Ectodermal cell (in vitro differentiated cells): ENCODE measurements around the gene GRB10.
"Not testable (repeated sequence)": the region's sequence is repeated elsewhere in the genome, so short reads cannot be mapped to it uniquely, and the experiment has no call there.

Source experiments
- H3K27ac ChIP-seq: 2 replicates; pipeline ENCODE4 v1.7.0; 2013; ENCODE audit warnings: mild to moderate bottlenecking, low read depth, low read length; ENCODE audit not compliant: insufficient read depth, poor library complexity, severe bottlenecking
- H3K27me3 ChIP-seq: 2 replicates; pipeline ENCODE4 v1.7.0; 2013; ENCODE audit warnings: mild to moderate bottlenecking, low read length; ENCODE audit not compliant: insufficient read depth, control insufficient read depth, poor library complexity, severe bottlenecking
- H3K36me3 ChIP-seq: one replicate; pipeline ENCODE4 v1.7.0; 2013; ENCODE audit warnings: low read length; ENCODE audit not compliant: control insufficient read depth, insufficient read depth
- H3K4me1 ChIP-seq: one replicate; pipeline ENCODE4 v1.7.0; 2013; ENCODE audit warnings: low read length; ENCODE audit not compliant: control insufficient read depth, insufficient read depth
- H3K4me3 ChIP-seq: 2 replicates; pipeline ENCODE4 v1.7.0; 2013; ENCODE audit warnings: low read depth, low read length, control low read depth; ENCODE audit not compliant: insufficient read depth
- H3K9me3 ChIP-seq: 2 replicates; pipeline ENCODE4 v1.7.0; 2013; ENCODE audit warnings: mild to moderate bottlenecking, low read length, moderate library complexity; ENCODE audit not compliant: control insufficient read depth
- WGBS, 2 experiments: methylation state at CpG; one replicate each; pipeline ENCODE4 v1.1.7; 2013; ENCODE audit warnings: missing lambda C conversion rate in 2 of 2; 5-methylcytosine and 5-hydroxymethylcytosine counted together

The GRB10 gene

DNA sequence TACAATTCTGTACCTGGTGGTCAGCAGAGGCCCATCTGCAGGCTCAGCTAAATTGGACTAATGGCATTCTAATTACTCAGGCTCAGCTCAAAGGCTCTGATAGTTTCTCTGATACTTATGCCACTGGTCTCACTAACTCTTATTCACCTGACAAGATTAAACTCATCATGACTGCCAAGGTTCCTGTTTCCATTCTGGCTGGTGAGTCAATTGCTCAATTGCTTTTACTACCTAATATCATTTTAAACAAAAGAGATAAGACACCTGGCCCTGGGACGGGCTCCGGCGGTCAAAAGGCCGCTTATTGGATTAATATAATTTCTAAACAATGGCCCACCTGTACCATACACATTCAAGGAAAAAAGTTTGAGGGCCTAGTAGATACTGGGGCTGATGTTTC, 204.6 kb downstream of the GRB10 start:
- H3K4me3 ChIP-seq, H3K27me3 ChIP-seq, H3K27ac ChIP-seq, H3K36me3 ChIP-seq, H3K4me1 ChIP-seq, H3K9me3 ChIP-seq: not testable (repeated sequence)
- 73 to 86% methylated on average over 4 of the region's 4 CpGs for WGBS, 2 experiments

- Histone ChIP-seq H3K9me3 (no peaks in the 10 kb centered on the region), H3K36me3 (no peaks in the 10 kb centered on the region), H3K27ac (no peak overlapping the region), H3K27me3 (no peaks in the 10 kb centered on the region), H3K4me3 (no peak overlapping the region), H3K4me1 (no peaks in the 10 kb centered on the region)
- 86 to 88% methylated on average over 10 of the region's 10 CpGs for WGBS, 2 experiments
Observed at GRCh38 chr7:50577569-50577968, 205.1 kb downstream of the GRB10 start.

- H3K27me3 ChIP-seq, H3K36me3 ChIP-seq, H3K27ac ChIP-seq, H3K4me3 ChIP-seq, H3K9me3 ChIP-seq, H3K4me1 ChIP-seq: not testable (repeated sequence)
- 77 to 81% methylated on average over 6 of the region's 6 CpGs for WGBS, 2 experiments
Observed at GRCh38 chr7:50576388-50576787, 206.3 kb downstream of the GRB10 start.

GRCh38 chr7:50567715-50568261, 214.9 kb downstream of the GRB10 start:
- Histone ChIP-seq H3K4me3 (no peak overlapping the region), H3K27me3 (no peaks in the 10 kb centered on the region), H3K9me3 (no peaks in the 10 kb centered on the region), H3K4me1 (no peaks in the 10 kb centered on the region), H3K36me3 (no peaks in the 10 kb centered on the region), H3K27ac (no peak overlapping the region)
- WGBS, 2 experiments = 90 to 92% methylated on average over 5 to 6 of the region's 6 CpGs

DNA sequence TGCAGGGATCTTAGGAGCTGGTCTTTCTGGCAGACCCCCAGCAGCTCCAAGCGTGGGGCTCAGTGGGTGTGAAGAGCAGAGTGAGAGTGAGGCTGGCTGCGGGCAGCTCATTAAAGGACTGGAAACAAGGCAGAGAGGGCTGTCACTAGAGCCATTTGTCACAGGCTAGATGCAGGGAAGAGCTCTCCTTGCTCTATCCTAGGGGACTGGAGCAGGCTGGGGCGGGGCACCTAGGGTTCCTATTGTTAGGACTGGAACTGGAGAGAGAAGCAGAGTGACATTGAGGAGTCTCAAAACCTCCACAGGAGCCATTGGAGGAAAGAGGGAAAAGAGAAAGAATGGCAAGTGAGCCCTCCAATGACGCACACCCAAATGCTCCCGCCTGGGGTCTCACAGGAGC, 216.7 kb downstream of the GRB10 start:
- 82 to 87% methylated on average over 5 of the region's 5 CpGs for WGBS, 2 experiments
- Histone ChIP-seq H3K9me3 (no peaks in the 10 kb centered on the region), H3K36me3 (no peaks in the 10 kb centered on the region), H3K27me3 (no peaks in the 10 kb centered on the region), H3K27ac (no peak overlapping the region), H3K4me3 (no peak overlapping the region), H3K4me1 (no peaks in the 10 kb centered on the region)

- no peak overlapping the region for H3K27ac ChIP-seq
- H3K36me3 ChIP-seq = no peaks in the 10 kb centered on the region
- WGBS, 2 experiments = 93 to 95% methylated on average over 2 of the region's 2 CpGs
- H3K4me1 ChIP-seq = no peaks in the 10 kb centered on the region
- no peaks in the 10 kb centered on the region for H3K9me3 ChIP-seq
- H3K27me3 ChIP-seq = no peaks in the 10 kb centered on the region
- no peak overlapping the region for H3K4me3 ChIP-seq
Observed at GRCh38 chr7:50565559-50565916, 217.2 kb downstream of the GRB10 start.

GRCh38 chr7:50564640-50565558, 217.8 kb downstream of the GRB10 start, which contains the start of gene DDC:
Gene DDC (minus strand): TSS chr7:50565405. CDS start chr7:50544085, 21,320 bp downstream.
- Histone ChIP-seq H3K4me3 (no peak within 1 kb of the TSS), H3K9me3 (no peaks in the 10 kb centered on the region), H3K36me3 (no peaks in the 10 kb centered on the region), H3K27me3 (no peaks in the 10 kb centered on the region), H3K4me1 (no peaks in the 10 kb centered on the region), H3K27ac (no peak within 1 kb of the TSS)
- 86 to 93% methylated on average over 8 of the region's 8 CpGs for WGBS, 2 experiments

DNA sequence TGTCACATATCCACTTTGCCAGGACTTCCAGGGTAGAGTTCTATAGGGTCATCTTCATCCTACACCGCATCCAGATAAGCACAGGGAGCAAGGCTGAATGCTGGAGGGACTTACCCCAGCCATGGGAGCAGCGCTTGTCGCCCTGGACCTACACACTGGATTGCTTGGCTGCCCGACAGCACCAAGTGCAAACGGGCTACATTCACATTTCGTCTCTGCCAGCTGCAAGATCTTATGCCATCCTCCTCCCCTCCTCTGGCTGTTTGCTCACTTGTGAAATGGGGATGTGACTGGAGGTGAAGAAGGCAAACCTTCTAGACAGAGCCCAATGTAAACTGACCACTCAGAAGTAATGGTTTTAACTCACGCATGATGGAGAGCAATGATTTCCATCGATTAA, 218.5 kb downstream of the GRB10 start:
- H3K27ac ChIP-seq = no peak overlapping the region
- H3K36me3 ChIP-seq = no peaks in the 10 kb centered on the region
- H3K4me1 ChIP-seq = no peaks in the 10 kb centered on the region
- 94 to 96% methylated on average over 8 of the region's 8 CpGs for WGBS, 2 experiments
- no peaks in the 10 kb centered on the region for H3K9me3 ChIP-seq
- no peak overlapping the region for H3K4me3 ChIP-seq
- no peaks in the 10 kb centered on the region for H3K27me3 ChIP-seq

- H3K4me1 ChIP-seq = peaks cover 5% of the 10 kb centered on the region
- H3K4me3 ChIP-seq = no peak overlapping the region
- WGBS, 2 experiments = 73 to 77% methylated on average over 5 of the region's 5 CpGs
- no peaks in the 10 kb centered on the region for H3K36me3 ChIP-seq
- no peaks in the 10 kb centered on the region for H3K9me3 ChIP-seq
- H3K27me3 ChIP-seq = no peaks in the 10 kb centered on the region
- no peak overlapping the region for H3K27ac ChIP-seq
Observed at GRCh38 chr7:50562136-50562535, 220.6 kb downstream of the GRB10 start.

GRCh38 chr7:50560865-50561351, 221.8 kb downstream of the GRB10 start:
- Histone ChIP-seq H3K4me3 (no peak overlapping the region), H3K27ac (no peak overlapping the region), H3K9me3 (no peaks in the 10 kb centered on the region), H3K4me1 (peaks cover 7% of the 10 kb centered on the region), H3K27me3 (no peaks in the 10 kb centered on the region), H3K36me3 (no peaks in the 10 kb centered on the region)
- 64 to 72% methylated on average over 7 to 9 of the region's 9 CpGs for WGBS, 2 experiments
